HFFc6 (cell line): Measurements from ENCODE around the gene PTPRD. TPM values are rescaled to one million over a fixed set of nuclear protein-coding genes. Genes with fewer than 3 reads are reported as not detected.

ENCODE experiments used
- DNase-seq: peaks from one replicate; pipeline ENCODE4 v3.0.0-alpha.2; 2018
- H3K27ac Mint-ChIP-seq: 2 replicates; pipeline ENCODE4 v1.8.0; 2020; ENCODE audit warnings: mild to moderate bottlenecking, mixed read lengths
- H3K27me3 Mint-ChIP-seq: 2 replicates; pipeline ENCODE4 v1.8.0; 2021; ENCODE audit warnings: mild to moderate bottlenecking, moderate library complexity, mixed read lengths; ENCODE audit not compliant: insufficient read depth
- H3K36me3 Mint-ChIP-seq: 2 replicates; pipeline ENCODE4 v1.8.0; 2021; ENCODE audit warnings: low read depth, mixed read lengths
- H3K4me1 Mint-ChIP-seq: 2 replicates; pipeline ENCODE4 v1.8.0; 2020; ENCODE audit warnings: low read depth, mixed read lengths
- H3K4me3 Mint-ChIP-seq: 2 replicates; pipeline ENCODE4 v1.8.0; 2020; ENCODE audit warnings: mild to moderate bottlenecking, moderate library complexity, mixed read lengths
- H3K9me3 Mint-ChIP-seq: 2 replicates; pipeline ENCODE4 v1.8.0; 2020; ENCODE audit warnings: mild to moderate bottlenecking, mixed read lengths
- CTCF ChIP-seq: fragments of 200-600 bp; sonication (generic); IDR thresholded peaks from 2 replicates; pipeline ENCODE4 v1.5.0; 2021; ENCODE audit warnings: antibody characterized with exemption, mild to moderate bottlenecking
- total RNA-seq, 6 experiments: library from RNA; stranded (reverse); fragmentation: NEBNext Ultra II Directional; extraction: Animal tissue kit (Norgen Biotek cat#: 25700); gene quantifications; 2 replicates in 1 of 6; 3 replicates in 5 of 6; pipeline ENCODE4 v1.2.3, GENCODE V29; 2021

Gene PTPRD
- total RNA-seq, 6 experiments from 2014 or later, result not detected

- Mint-ChIP-seq H3K9me3 (peaks cover 65% of the 10 kb centered on the region), H3K4me1 (no peaks in the 10 kb centered on the region), H3K4me3 (no peak overlapping the region), H3K36me3 (no peaks in the 10 kb centered on the region), H3K27me3 (no peaks in the 10 kb centered on the region), H3K27ac (no peak overlapping the region)
- no peak for TF ChIP-seq CTCF
- DNase-seq, result no peak
Observed at GRCh38 chr9:8329561-8330283, 2283.1 kb downstream of the PTPRD start.

GRCh38 chr9:8315211-8315610, 2297.6 kb downstream of the PTPRD start:
- H3K9me3 Mint-ChIP-seq, result peaks cover 27% of the 10 kb centered on the region
- TF ChIP-seq CTCF, result no peak
- no peaks in the 10 kb centered on the region for H3K36me3 Mint-ChIP-seq
- H3K27me3 Mint-ChIP-seq, result no peaks in the 10 kb centered on the region
- no peak overlapping the region for H3K27ac Mint-ChIP-seq
- no peaks in the 10 kb centered on the region for H3K4me1 Mint-ChIP-seq
- DNase-seq, result no peak
- H3K4me3 Mint-ChIP-seq, result no peak overlapping the region

GRCh38 chr9:8309258-8309657, 2303.5 kb downstream of the PTPRD start:
- H3K4me1 Mint-ChIP-seq, result no peaks in the 10 kb centered on the region

GRCh38 chr9:8304720-8305119, 2308.1 kb downstream of the PTPRD start:
- Mint-ChIP-seq H3K4me1 (no peaks in the 10 kb centered on the region), H3K36me3 (peaks cover 6% of the 10 kb centered on the region; the same call in 1 of the 2 replicates), H3K27me3 (no peaks in the 10 kb centered on the region), H3K27ac (no peak overlapping the region), H3K4me3 (no peak overlapping the region), H3K9me3 (peaks cover 68% of the 10 kb centered on the region)
- TF ChIP-seq CTCF, result no peak
- DNase-seq, result no peak

More at GRCh38 chr9:8309258-8309657, 2303.5 kb downstream of the PTPRD start:
- Mint-ChIP-seq H3K9me3 (peaks cover 52% of the 10 kb centered on the region), H3K4me3 (no peak overlapping the region), H3K27me3 (no peaks in the 10 kb centered on the region), H3K27ac (no peak overlapping the region), H3K36me3 (peaks cover 6% of the 10 kb centered on the region; the same call in 1 of the 2 replicates)
- DNase-seq, result no peak
- TF ChIP-seq CTCF, result no peak

- DNase-seq, result no peak
- H3K9me3 Mint-ChIP-seq, result peaks cover 56% of the 10 kb centered on the region
Observed at GRCh38 chr9:8301296-8301695, 2311.5 kb downstream of the PTPRD start.

More at GRCh38 chr9:8301296-8301695, 2311.5 kb downstream of the PTPRD start:
- TF ChIP-seq CTCF, result no peak
- Mint-ChIP-seq H3K27me3 (no peaks in the 10 kb centered on the region; the same call in 1 of the 2 replicates), H3K27ac (no peak overlapping the region), H3K4me3 (no peak overlapping the region), H3K4me1 (no peaks in the 10 kb centered on the region), H3K36me3 (no peaks in the 10 kb centered on the region)
